ENCODE data around the gene LOXL1.

The LOXL1 gene, protein sequence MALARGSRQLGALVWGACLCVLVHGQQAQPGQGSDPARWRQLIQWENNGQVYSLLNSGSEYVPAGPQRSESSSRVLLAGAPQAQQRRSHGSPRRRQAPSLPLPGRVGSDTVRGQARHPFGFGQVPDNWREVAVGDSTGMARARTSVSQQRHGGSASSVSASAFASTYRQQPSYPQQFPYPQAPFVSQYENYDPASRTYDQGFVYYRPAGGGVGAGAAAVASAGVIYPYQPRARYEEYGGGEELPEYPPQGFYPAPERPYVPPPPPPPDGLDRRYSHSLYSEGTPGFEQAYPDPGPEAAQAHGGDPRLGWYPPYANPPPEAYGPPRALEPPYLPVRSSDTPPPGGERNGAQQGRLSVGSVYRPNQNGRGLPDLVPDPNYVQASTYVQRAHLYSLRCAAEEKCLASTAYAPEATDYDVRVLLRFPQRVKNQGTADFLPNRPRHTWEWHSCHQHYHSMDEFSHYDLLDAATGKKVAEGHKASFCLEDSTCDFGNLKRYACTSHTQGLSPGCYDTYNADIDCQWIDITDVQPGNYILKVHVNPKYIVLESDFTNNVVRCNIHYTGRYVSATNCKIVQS

GRCh38 chr15:73926219-73927002 is at the start of gene LOXL1:
Gene LOXL1 (plus strand): TSS chr15:73926462. CDS start chr15:73926784, 322 bp downstream.
- Histone ChIP-seq H3K9me3 (ENCODE audit: control insufficient read depth, insufficient read depth, low read depth, low read length) (no peaks in the 10 kb centered on the region), H3K4me1 (ENCODE audit: control insufficient read depth, insufficient read depth, low read length) (peaks cover 57% of the 10 kb centered on the region), H3K27me3 (ENCODE audit: control insufficient read depth, insufficient read depth, low read length) (no peaks in the 10 kb centered on the region), H3K27ac (ENCODE audit: low read depth, low read length) (no peak within 1 kb of the TSS; the same call in 1 of the 2 replicates), H3K36me3 (ENCODE audit: control insufficient read depth, insufficient read depth, low read length) (no peaks in the 10 kb centered on the region), H3K4me3 (ENCODE audit: low read depth, low read length) (peak within 1 kb of the TSS; percentile 78), H3K9ac (ENCODE audit: low read length) (peak within 1 kb of the TSS; percentile 71)

DNA sequence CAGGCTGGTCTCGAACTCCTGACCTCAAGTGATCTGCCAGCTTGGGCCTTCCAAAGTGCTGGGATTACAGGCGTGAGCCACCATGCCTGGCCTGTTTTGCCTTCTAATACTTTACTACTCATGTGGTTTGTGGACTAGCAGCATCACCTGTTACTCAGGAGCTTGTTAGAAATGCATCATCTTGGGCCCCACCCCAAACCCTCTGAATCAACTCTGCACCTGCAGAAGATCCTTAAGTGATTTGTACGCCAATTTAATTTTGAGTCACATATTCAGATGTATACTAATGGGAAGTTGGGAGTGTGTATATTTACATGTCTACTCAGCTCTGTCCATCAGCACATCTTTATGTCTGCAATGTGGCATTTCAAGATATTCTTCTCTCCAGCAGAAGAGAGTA is 46.8 kb upstream of the LOXL1 start:
- no peaks in the 10 kb centered on the region for H3K9me3 ChIP-seq (ENCODE audit: control insufficient read depth, insufficient read depth, low read depth, low read length)
- H3K27ac ChIP-seq (ENCODE audit: low read depth, low read length), result no peak overlapping the region
- no peaks in the 10 kb centered on the region for H3K36me3 ChIP-seq (ENCODE audit: control insufficient read depth, insufficient read depth, low read length)
- H3K9ac ChIP-seq (ENCODE audit: low read length), result no peak overlapping the region
- no peaks in the 10 kb centered on the region for H3K27me3 ChIP-seq (ENCODE audit: control insufficient read depth, insufficient read depth, low read length)
- H3K4me1 ChIP-seq (ENCODE audit: control insufficient read depth, insufficient read depth, low read length), result no peaks in the 10 kb centered on the region; the same call in 1 of the 2 replicates
- H3K4me3 ChIP-seq (ENCODE audit: low read depth, low read length), result no peak overlapping the region

DNA sequence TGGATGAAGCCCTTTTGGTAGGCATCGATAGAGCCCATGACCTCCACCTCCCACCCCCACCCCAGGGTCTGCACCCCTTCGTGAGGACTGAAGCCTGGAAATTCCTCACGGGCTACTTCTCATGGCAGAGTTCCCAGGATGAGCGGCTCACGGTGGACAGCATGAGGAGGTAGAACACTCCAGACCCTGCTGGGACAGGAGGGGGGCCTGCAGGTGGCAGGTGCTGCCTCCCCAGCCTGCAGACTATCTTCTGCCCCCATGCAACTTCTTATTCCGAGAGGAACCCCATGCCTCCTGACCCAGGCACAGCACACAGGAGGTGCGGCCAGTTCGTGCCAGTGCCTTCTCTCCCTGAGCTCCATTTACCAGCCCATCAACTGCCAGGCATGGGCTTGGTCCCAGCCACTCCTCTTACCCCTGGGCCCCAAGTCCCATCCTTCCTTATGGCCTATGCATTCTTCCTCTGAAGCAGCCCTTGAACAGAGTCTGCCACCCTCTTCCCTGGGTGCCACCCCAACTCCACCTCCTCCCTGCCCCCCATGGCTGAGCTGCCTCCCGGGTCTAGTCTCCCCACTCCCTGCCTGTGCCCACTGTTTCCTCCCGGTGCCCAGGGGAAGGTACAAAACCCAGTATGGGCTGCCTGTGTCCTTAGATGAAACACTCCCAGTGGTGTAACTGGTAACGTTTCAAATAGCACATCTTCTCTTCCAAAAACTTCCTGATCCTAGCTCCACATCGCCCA is 44.5 kb upstream of the LOXL1 start:
- Histone ChIP-seq H3K27me3 (ENCODE audit: control insufficient read depth, insufficient read depth, low read length) (no peaks in the 10 kb centered on the region; the same call in 1 of the 2 replicates), H3K4me1 (ENCODE audit: control insufficient read depth, insufficient read depth, low read length) (no peaks in the 10 kb centered on the region; the same call in 1 of the 2 replicates), H3K27ac (ENCODE audit: low read depth, low read length) (no peak overlapping the region), H3K9ac (ENCODE audit: low read length) (no peak overlapping the region), H3K4me3 (ENCODE audit: low read depth, low read length) (no peak overlapping the region), H3K36me3 (ENCODE audit: control insufficient read depth, insufficient read depth, low read length) (no peaks in the 10 kb centered on the region), H3K9me3 (ENCODE audit: control insufficient read depth, insufficient read depth, low read depth, low read length) (no peaks in the 10 kb centered on the region)

- no peak overlapping the region for H3K4me3 ChIP-seq (ENCODE audit: low read depth, low read length)
- H3K9ac ChIP-seq (ENCODE audit: low read length), result no peak overlapping the region
- no peak overlapping the region for H3K27ac ChIP-seq (ENCODE audit: low read depth, low read length)
- no peaks in the 10 kb centered on the region for H3K36me3 ChIP-seq (ENCODE audit: control insufficient read depth, insufficient read depth, low read length)
- no peaks in the 10 kb centered on the region; the same call in 1 of the 2 replicates for H3K27me3 ChIP-seq (ENCODE audit: control insufficient read depth, insufficient read depth, low read length)
- H3K4me1 ChIP-seq (ENCODE audit: control insufficient read depth, insufficient read depth, low read length), result no peaks in the 10 kb centered on the region; the same call in 1 of the 2 replicates
- no peaks in the 10 kb centered on the region for H3K9me3 ChIP-seq (ENCODE audit: control insufficient read depth, insufficient read depth, low read depth, low read length)
These were observed 43.4 kb upstream of the LOXL1 start for GRCh38 chr15:73882761-73883419.

GRCh38 chr15:73884159-73884558 is 42.1 kb upstream of the LOXL1 start:
- no peak overlapping the region for H3K27ac ChIP-seq (ENCODE audit: low read depth, low read length)
- H3K27me3 ChIP-seq (ENCODE audit: control insufficient read depth, insufficient read depth, low read length), result peaks cover 5% of the 10 kb centered on the region; the same call in 1 of the 2 replicates
- no peaks in the 10 kb centered on the region; the same call in 1 of the 2 replicates for H3K4me1 ChIP-seq (ENCODE audit: control insufficient read depth, insufficient read depth, low read length)

GRCh38 chr15:73885954-73886700 is 40.1 kb upstream of the LOXL1 start:
- H3K4me3 ChIP-seq (ENCODE audit: low read depth, low read length), result no peak overlapping the region
- H3K36me3 ChIP-seq (ENCODE audit: control insufficient read depth, insufficient read depth, low read length), result no peaks in the 10 kb centered on the region
- no peaks in the 10 kb centered on the region for H3K9me3 ChIP-seq (ENCODE audit: control insufficient read depth, insufficient read depth, low read depth, low read length)
- no peak overlapping the region for H3K9ac ChIP-seq (ENCODE audit: low read length)
- H3K4me1 ChIP-seq (ENCODE audit: control insufficient read depth, insufficient read depth, low read length), result no peaks in the 10 kb centered on the region; the same call in 1 of the 2 replicates
- peaks cover 15% of the 10 kb centered on the region; the same call in 1 of the 2 replicates for H3K27me3 ChIP-seq (ENCODE audit: control insufficient read depth, insufficient read depth, low read length)
- H3K27ac ChIP-seq (ENCODE audit: low read depth, low read length), result no peak overlapping the region

More at GRCh38 chr15:73884159-73884558, 42.1 kb upstream of the LOXL1 start:
- Histone ChIP-seq H3K4me3 (ENCODE audit: low read depth, low read length) (no peak overlapping the region), H3K9ac (ENCODE audit: low read length) (no peak overlapping the region), H3K9me3 (ENCODE audit: control insufficient read depth, insufficient read depth, low read depth, low read length) (no peaks in the 10 kb centered on the region), H3K36me3 (ENCODE audit: control insufficient read depth, insufficient read depth, low read length) (no peaks in the 10 kb centered on the region)

- no peaks in the 10 kb centered on the region; the same call in 1 of the 2 replicates for H3K9me3 ChIP-seq (ENCODE audit: control insufficient read depth, insufficient read depth, low read depth, low read length)
- H3K36me3 ChIP-seq (ENCODE audit: control insufficient read depth, insufficient read depth, low read length), result no peaks in the 10 kb centered on the region
- H3K4me3 ChIP-seq (ENCODE audit: low read depth, low read length), result no peak overlapping the region
- no peak overlapping the region for H3K27ac ChIP-seq (ENCODE audit: low read depth, low read length)
- no peaks in the 10 kb centered on the region; the same call in 1 of the 2 replicates for H3K4me1 ChIP-seq (ENCODE audit: control insufficient read depth, insufficient read depth, low read length)
- H3K9ac ChIP-seq (ENCODE audit: low read length), result no peak overlapping the region
- peaks cover 15% of the 10 kb centered on the region; the same call in 1 of the 2 replicates for H3K27me3 ChIP-seq (ENCODE audit: control insufficient read depth, insufficient read depth, low read length)
These were observed 39.4 kb upstream of the LOXL1 start for GRCh38 chr15:73886717-73887345.

- H3K27ac ChIP-seq (ENCODE audit: low read depth, low read length), result no peak overlapping the region
- H3K4me1 ChIP-seq (ENCODE audit: control insufficient read depth, insufficient read depth, low read length), result no peaks in the 10 kb centered on the region; the same call in 1 of the 2 replicates
- H3K36me3 ChIP-seq (ENCODE audit: control insufficient read depth, insufficient read depth, low read length), result no peaks in the 10 kb centered on the region
- H3K27me3 ChIP-seq (ENCODE audit: control insufficient read depth, insufficient read depth, low read length), result peaks cover 15% of the 10 kb centered on the region; the same call in 1 of the 2 replicates
- H3K4me3 ChIP-seq (ENCODE audit: low read depth, low read length), result no peak overlapping the region
- no peak overlapping the region for H3K9ac ChIP-seq (ENCODE audit: low read length)
- peaks cover 4% of the 10 kb centered on the region for H3K9me3 ChIP-seq (ENCODE audit: control insufficient read depth, insufficient read depth, low read depth, low read length)
These were observed 38.8 kb upstream of the LOXL1 start for GRCh38 chr15:73887481-73887880.

- peaks cover 15% of the 10 kb centered on the region; the same call in 1 of the 2 replicates for H3K27me3 ChIP-seq (ENCODE audit: control insufficient read depth, insufficient read depth, low read length)
- no peak overlapping the region for H3K27ac ChIP-seq (ENCODE audit: low read depth, low read length)
- H3K9me3 ChIP-seq (ENCODE audit: control insufficient read depth, insufficient read depth, low read depth, low read length), result peaks cover 5% of the 10 kb centered on the region
- H3K4me3 ChIP-seq (ENCODE audit: low read depth, low read length), result no peak overlapping the region
- no peak overlapping the region for H3K9ac ChIP-seq (ENCODE audit: low read length)
- no peaks in the 10 kb centered on the region for H3K36me3 ChIP-seq (ENCODE audit: control insufficient read depth, insufficient read depth, low read length)
- no peaks in the 10 kb centered on the region for H3K4me1 ChIP-seq (ENCODE audit: control insufficient read depth, insufficient read depth, low read length)
These were observed 37.8 kb upstream of the LOXL1 start for GRCh38 chr15:73888224-73889041.

Measured in HUES6 (cell line).